22Rv1 (cell line): Measurements from ENCODE around the gene ENDOG.

ENCODE experiments used
- ZFX ChIP-seq: fragments of 450-650 bp; IDR thresholded peaks from 2 replicates; pipeline ENCODE4 v1.6.1; 2017; ENCODE audit warnings: antibody characterized with exemption, borderline replicate concordance
- TF ChIP-seq, protein P1 (sequence below): fragments of 450-650 bp; IDR thresholded peaks from 2 replicates; pipeline ENCODE4 v1.5.1; 2017; ENCODE audit warnings: mild to moderate bottlenecking

DNA sequence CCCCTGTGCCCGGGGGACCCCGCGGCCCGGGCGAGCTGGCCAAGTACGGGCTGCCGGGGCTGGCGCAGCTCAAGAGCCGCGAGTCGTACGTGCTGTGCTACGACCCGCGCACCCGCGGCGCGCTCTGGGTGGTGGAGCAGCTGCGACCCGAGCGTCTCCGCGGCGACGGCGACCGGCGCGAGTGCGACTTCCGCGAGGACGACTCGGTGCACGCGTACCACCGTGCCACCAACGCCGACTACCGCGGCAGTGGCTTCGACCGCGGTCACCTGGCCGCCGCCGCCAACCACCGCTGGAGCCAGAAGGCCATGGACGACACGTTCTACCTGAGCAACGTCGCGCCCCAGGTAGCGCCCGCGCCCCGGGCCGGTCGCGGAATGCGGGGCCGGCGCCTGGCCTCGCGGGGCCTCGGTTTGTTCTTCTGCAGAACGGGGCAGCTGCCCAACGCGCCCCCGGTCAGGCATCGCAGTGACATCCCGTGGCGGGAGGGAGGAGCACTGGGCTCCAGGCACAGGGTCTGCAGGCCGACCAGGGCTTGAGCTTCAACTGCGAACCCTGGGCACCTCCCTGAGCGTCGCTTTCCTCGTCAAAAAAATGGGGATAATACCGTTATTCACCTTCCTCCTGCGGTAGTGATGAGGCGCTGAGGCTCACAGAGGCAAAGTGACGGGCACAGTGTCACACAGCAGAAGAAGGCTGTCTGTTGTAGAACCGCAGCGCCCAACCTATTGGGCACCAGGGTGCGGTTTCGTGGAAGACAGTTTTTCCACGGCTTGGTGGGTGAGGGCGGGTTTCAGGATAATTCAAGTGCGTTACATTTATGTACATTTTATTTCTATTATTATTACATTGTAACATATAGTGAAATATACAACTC, 777 bp downstream of the ENDOG start:
- TF ChIP-seq, protein P1, sequence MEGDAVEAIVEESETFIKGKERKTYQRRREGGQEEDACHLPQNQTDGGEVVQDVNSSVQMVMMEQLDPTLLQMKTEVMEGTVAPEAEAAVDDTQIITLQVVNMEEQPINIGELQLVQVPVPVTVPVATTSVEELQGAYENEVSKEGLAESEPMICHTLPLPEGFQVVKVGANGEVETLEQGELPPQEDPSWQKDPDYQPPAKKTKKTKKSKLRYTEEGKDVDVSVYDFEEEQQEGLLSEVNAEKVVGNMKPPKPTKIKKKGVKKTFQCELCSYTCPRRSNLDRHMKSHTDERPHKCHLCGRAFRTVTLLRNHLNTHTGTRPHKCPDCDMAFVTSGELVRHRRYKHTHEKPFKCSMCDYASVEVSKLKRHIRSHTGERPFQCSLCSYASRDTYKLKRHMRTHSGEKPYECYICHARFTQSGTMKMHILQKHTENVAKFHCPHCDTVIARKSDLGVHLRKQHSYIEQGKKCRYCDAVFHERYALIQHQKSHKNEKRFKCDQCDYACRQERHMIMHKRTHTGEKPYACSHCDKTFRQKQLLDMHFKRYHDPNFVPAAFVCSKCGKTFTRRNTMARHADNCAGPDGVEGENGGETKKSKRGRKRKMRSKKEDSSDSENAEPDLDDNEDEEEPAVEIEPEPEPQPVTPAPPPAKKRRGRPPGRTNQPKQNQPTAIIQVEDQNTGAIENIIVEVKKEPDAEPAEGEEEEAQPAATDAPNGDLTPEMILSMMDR: no peak
- TF ChIP-seq ZFX: no peak
